PC-9 (cell line): Measurements from ENCODE around the gene GALNT14. TPM values are rescaled to one million over a fixed set of nuclear protein-coding genes. Genes with fewer than 3 reads are reported as not detected.

Source experiments
- BruUV-seq: library from RNA; stranded (reverse); fragments of 400-500 nt; replicated peaks from 2 replicates; lab custom pipeline; 2021; lab: Mats Ljungman, UMichigan
- CTCF ChIA-PET: fragments of 300-600 bp; sonication (Branson Sonifier 250); formaldehyde crosslinking; loops from one replicate; lab custom pipeline; 2022; ENCODE audit warnings: antibody characterized with exemption; lab: Charles Lee
- POLR2A ChIA-PET: fragments of 300-600 bp; sonication (Branson Sonifier 250); formaldehyde crosslinking; loops from one replicate; lab custom pipeline; 2022; ENCODE audit warnings: antibody characterized with exemption; ENCODE audit not compliant: unreplicated experiment; lab: Charles Lee
- DNase-seq, 2 experiments: peaks; one replicate each; pipeline versions ENCODE4 v3.0.0 to v3.0.0-alpha.2; 2015 to 2022; ENCODE audit warnings: mixed read lengths in 1 of 2
- H2AFZ ChIP-seq: fragments of 200-600 bp; sonication (generic); 2 replicates; pipeline ENCODE4 v1.8.1; 2017; ENCODE audit warnings: antibody characterized with exemption
- H3F3A ChIP-seq: fragments of 200-600 bp; sonication (generic); 2 replicates; pipeline ENCODE4 v1.8.1; 2017; ENCODE audit warnings: antibody characterized with exemption, mild to moderate bottlenecking, low read depth; ENCODE audit not compliant: insufficient read depth
- H3K27ac ChIP-seq: fragments of 200-600 bp; sonication (generic); 2 replicates; pipeline ENCODE4 v1.6.1; 2016; ENCODE audit warnings: mixed run types
- H3K27me3 ChIP-seq: fragments of 200-600 bp; sonication (generic); 2 replicates; pipeline ENCODE4 v1.6.1; 2016; ENCODE audit warnings: low read depth, mixed run types; ENCODE audit not compliant: insufficient read depth
- H3K36me3 ChIP-seq: fragments of 200-600 bp; sonication (generic); 2 replicates; pipeline ENCODE4 v1.6.1; 2016; ENCODE audit warnings: low read depth, mixed run types
- H3K4me1 ChIP-seq: fragments of 200-600 bp; sonication (generic); replicated peaks from 2 replicates; pipeline ENCODE4 v1.6.1; 2016; ENCODE audit warnings: mixed run types; ENCODE audit not compliant: insufficient read depth
- H3K4me2 ChIP-seq: fragments of 200-600 bp; sonication (generic); 2 replicates; pipeline ENCODE4 v1.6.1; 2017; ENCODE audit warnings: mixed run types
- H3K4me3 ChIP-seq: fragments of 200-600 bp; sonication (generic); 2 replicates; pipeline ENCODE4 v1.6.1; 2016; ENCODE audit warnings: mixed run types
- H3K79me2 ChIP-seq: fragments of 200-600 bp; sonication (generic); 2 replicates; pipeline ENCODE4 v1.6.1; 2017; ENCODE audit warnings: low read depth, mixed run types
- H3K9me2 ChIP-seq: fragments of 200-600 bp; sonication (generic); 2 replicates; pipeline ENCODE4 v1.8.1; 2017; ENCODE audit warnings: mild to moderate bottlenecking; ENCODE audit not compliant: insufficient read depth
- H3K9me3 ChIP-seq: fragments of 200-600 bp; sonication (generic); 2 replicates; pipeline ENCODE4 v1.8.1; 2016; ENCODE audit warnings: low read depth; ENCODE audit not compliant: insufficient read depth
- H4K20me1 ChIP-seq: fragments of 200-600 bp; sonication (generic); 2 replicates; pipeline ENCODE4 v1.8.1; 2017; ENCODE audit not compliant: insufficient read depth
- CTCF ChIP-seq: fragments of 200-600 bp; sonication (generic); conservative IDR thresholded peaks from 2 replicates; pipeline ENCODE4 v1.6.1; 2017; ENCODE audit warnings: mixed run types, antibody characterized with exemption, mild to moderate bottlenecking, moderate library complexity
- EZH2 ChIP-seq: fragments of 200-600 bp; sonication (generic); IDR thresholded peaks from 2 replicates; pipeline ENCODE4 v1.8.0; 2017; ENCODE audit warnings: antibody characterized with exemption, low read depth
- intact Hi-C: fragments of 100-400 bp; cut with micrococcal nuclease; formaldehyde crosslinking; loops from one replicate; pipeline ENCODE4 v1.10.0; 2022; ENCODE audit not compliant: unreplicated experiment
- total RNA-seq: library from RNA; stranded (reverse); gene quantifications from 2 replicates; pipeline ENCODE4 v1.2.3, GENCODE V29; 2021

GALNT14 gene
- total RNA-seq, 1 experiment from 2014 or later, result 3.1 TPM

GRCh38 chr2:30947686-30948085, 190.6 kb downstream of the GALNT14 start:
- Histone ChIP-seq H2AFZ (no peak overlapping the region), H4K20me1 (no peaks in the 10 kb centered on the region), H3K79me2 (no peaks in the 10 kb centered on the region), H3K27me3 (no peaks in the 10 kb centered on the region), H3F3A (no peaks in the 10 kb centered on the region), H3K9me3 (peaks cover 6% of the 10 kb centered on the region; the same call in 1 of the 2 replicates), H3K9me2 (no peaks in the 10 kb centered on the region), H3K36me3 (peaks cover 7% of the 10 kb centered on the region; the same call in 1 of the 2 replicates), H3K4me1 (no peaks in the 10 kb centered on the region), H3K27ac (no peak overlapping the region), H3K4me3 (no peak overlapping the region), H3K4me2 (no peak overlapping the region)
- BruUV-seq, result no TSS peak
- intact Hi-C loops, result no loop called here
- ChIA-PET POLR2A (no interaction called here), CTCF (no interaction called here)
- TF ChIP-seq CTCF (no peak), EZH2 (no peak)
- no peak for DNase-seq

GRCh38 chr2:30942419-30942818, 195.8 kb downstream of the GALNT14 start:
- 0 out of 2 replicates have a peak, but pooled peaks cover 4% of the 10 kb centered on the region for H3K36me3 ChIP-seq
- no peak overlapping the region for H2AFZ ChIP-seq
- no peaks in the 10 kb centered on the region for H3K79me2 ChIP-seq
- no peak for DNase-seq
- CTCF ChIA-PET, result interaction anchor here (0.6 kb wide), 1 partner anchor 81 kb away, joined by 3 read pairs; no protein-coding TSS in a partner anchor
- no peaks in the 10 kb centered on the region for H4K20me1 ChIP-seq
- H3K4me3 ChIP-seq, result no peak overlapping the region
- BruUV-seq, result no TSS peak
- H3K27ac ChIP-seq, result no peak overlapping the region
- H3K4me1 ChIP-seq, result no peaks in the 10 kb centered on the region
- H3K4me2 ChIP-seq, result no peak overlapping the region
- H3K9me3 ChIP-seq, result no peaks in the 10 kb centered on the region
- no peak for TF ChIP-seq EZH2
- no peak for TF ChIP-seq CTCF
- intact Hi-C loops, result no loop called here
- POLR2A ChIA-PET, result no interaction called here
- no peaks in the 10 kb centered on the region for H3K9me2 ChIP-seq
- H3K27me3 ChIP-seq, result no peaks in the 10 kb centered on the region
- no peaks in the 10 kb centered on the region for H3F3A ChIP-seq

- H3K9me2 ChIP-seq, result no peaks in the 10 kb centered on the region
- BruUV-seq, result no TSS peak
- no peaks in the 10 kb centered on the region for H3K79me2 ChIP-seq
- no peaks in the 10 kb centered on the region for H4K20me1 ChIP-seq
- H3K4me3 ChIP-seq, result no peak overlapping the region
- H3K27me3 ChIP-seq, result no peaks in the 10 kb centered on the region
- no peak for TF ChIP-seq EZH2
- TF ChIP-seq CTCF, result no peak
- no peak overlapping the region for H3K4me2 ChIP-seq
- H3F3A ChIP-seq, result no peaks in the 10 kb centered on the region
- no peak overlapping the region for H3K27ac ChIP-seq
- no peak for DNase-seq
- POLR2A ChIA-PET, result no interaction called here
- H2AFZ ChIP-seq, result no peak overlapping the region
- no peaks in the 10 kb centered on the region for H3K9me3 ChIP-seq
- intact Hi-C loops, result no loop called here
- H3K4me1 ChIP-seq, result no peaks in the 10 kb centered on the region
- CTCF ChIA-PET, result no interaction called here
- 0 out of 2 replicates have a peak, but pooled peaks cover 4% of the 10 kb centered on the region for H3K36me3 ChIP-seq
Measured at GRCh38 chr2:30940839-30941238, 197.4 kb downstream of the GALNT14 start.
